GM15510 (cell line): ENCODE data around the gene ENTR1.
A peak's percentile ranks its signal among the peaks of the same experiment; 100 is the strongest.

Source experiments
- POLR2A ChIP-seq: IDR thresholded peaks from 3 replicates; pipeline ENCODE4 v1.6.1; 2011; ENCODE audit warnings: borderline replicate concordance; ENCODE audit not compliant: insufficient read length; ENCODE audit errors: extremely low read depth

The ENTR1 gene

GRCh38 chr9:136379891-136380290, 30.5 kb downstream of the ENTR1 start:
- no peak for TF ChIP-seq POLR2A

- no peak for TF ChIP-seq POLR2A
These were observed 31.0 kb downstream of the ENTR1 start for GRCh38 chr9:136379401-136379800.

DNA sequence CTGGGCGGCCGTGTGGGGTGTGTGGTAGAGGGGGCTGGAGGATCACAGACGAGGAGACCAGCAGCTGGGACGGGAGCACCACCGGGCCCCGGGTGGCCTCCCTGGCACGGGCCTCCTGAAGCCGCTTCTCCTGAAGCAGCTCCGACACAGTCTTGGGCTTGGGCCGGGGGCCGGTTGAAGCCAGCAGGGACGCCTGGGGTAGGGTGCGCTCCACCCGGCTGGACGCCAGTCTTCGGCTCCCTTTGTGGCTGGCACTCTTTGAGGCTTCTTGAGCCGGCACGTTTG, 31.5 kb downstream of the ENTR1 start:
- TF ChIP-seq POLR2A, result no peak

GRCh38 chr9:136378170-136379002, 32.0 kb downstream of the ENTR1 start:
- no peak for TF ChIP-seq POLR2A

DNA sequence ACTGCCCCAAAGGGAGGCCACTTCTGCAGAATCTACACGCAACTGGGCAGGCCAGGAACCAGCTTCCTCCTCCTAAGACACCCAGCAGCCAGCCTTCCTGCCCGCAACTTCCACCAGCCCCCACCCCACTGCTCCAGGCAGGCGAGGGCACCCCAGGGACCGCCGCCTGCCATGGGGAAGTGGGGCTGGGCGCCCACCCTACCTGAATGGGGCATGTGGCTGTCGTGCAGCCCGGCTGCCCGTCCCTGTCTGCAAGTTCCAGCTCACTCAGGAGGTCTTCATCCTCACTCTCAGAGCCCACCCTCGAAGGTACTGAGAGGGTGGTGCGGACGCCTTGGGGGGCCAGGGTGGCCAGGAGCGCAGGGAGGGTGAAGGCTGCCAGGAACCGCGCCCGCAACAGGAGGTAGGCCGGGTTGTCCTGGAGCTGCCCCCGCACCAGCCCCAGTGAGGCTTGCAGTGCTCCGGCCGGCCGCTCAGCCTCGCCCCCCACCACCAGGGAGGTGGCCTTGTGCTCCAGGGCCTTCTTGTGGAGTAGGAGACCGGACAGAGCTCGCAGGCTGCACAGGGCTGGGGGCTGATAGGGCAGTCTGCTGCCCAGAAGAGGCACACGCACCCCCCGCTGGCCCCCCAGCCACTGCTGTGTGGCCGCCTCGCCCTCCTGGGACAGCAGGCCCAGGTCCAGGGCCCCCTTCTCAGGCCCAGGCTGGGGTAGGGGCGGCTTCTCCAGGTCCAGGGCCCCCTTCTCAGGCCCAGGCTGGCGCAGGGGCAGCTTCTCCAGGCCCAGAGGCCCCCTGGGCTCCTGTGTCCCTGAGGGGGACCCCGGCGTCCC, 32.9 kb downstream of the ENTR1 start:
- TF ChIP-seq POLR2A, result peak; percentile 10

DNA sequence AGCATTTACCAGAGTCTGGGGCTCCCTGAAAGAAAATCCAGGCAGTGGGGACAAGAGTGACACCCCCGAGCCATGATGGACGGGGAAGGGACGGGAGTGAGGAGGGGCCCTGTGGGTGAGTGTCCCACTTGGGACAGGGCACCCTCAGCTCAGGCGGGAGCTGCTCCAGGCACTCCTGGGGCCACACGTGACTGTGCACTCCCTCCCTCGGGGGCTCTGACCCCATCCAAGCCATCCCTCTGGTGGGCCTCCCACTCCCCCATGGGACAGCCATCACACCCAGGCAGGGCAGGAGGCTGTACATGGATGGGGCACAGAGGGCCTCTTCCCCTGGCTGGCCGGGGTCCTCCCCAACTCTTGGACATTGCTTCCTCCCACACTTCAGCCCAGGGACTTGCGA, 34.0 kb downstream of the ENTR1 start:
- no peak for TF ChIP-seq POLR2A

DNA sequence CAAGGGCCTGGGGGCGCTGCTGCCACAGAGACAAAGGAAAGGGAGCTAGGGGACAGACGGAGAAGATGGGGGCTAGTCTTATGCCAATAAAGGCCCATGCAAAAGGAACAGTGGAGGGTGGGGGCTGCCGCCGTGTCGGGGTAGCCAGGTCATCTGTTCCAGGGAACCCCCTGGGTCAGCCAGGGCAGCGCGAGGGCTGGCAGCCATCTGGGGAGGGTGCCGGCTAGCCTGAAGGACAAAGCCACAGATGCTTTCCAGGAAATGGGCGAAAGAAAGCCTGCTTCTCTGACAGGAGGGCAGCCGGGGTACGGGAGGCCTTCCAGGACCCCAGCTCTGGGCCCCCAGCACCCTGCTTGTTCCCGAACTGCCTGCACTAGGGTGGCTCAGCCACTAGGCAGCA, 35.3 kb downstream of the ENTR1 start:
- no peak for TF ChIP-seq POLR2A

DNA sequence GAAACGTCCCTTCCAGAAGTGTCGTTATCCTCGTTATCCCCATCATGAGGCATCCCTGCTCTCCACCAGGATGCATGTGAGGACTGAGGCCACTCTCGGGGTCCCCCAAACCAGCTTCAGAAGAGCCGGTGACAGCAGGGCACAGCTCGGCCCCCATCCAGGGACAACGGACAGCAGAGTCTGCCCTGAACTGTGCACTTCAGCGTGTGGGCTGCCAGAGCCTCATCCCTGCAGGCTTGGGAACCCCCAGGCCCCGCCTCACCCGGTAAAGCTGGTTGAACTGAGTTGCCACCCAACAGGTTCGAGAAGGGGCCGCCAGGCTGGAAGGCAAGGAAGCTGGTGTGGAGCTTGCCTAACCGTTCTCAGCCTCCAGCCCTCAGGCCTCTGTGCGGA, 36.2 kb downstream of the ENTR1 start:
- TF ChIP-seq POLR2A, result no peak

DNA sequence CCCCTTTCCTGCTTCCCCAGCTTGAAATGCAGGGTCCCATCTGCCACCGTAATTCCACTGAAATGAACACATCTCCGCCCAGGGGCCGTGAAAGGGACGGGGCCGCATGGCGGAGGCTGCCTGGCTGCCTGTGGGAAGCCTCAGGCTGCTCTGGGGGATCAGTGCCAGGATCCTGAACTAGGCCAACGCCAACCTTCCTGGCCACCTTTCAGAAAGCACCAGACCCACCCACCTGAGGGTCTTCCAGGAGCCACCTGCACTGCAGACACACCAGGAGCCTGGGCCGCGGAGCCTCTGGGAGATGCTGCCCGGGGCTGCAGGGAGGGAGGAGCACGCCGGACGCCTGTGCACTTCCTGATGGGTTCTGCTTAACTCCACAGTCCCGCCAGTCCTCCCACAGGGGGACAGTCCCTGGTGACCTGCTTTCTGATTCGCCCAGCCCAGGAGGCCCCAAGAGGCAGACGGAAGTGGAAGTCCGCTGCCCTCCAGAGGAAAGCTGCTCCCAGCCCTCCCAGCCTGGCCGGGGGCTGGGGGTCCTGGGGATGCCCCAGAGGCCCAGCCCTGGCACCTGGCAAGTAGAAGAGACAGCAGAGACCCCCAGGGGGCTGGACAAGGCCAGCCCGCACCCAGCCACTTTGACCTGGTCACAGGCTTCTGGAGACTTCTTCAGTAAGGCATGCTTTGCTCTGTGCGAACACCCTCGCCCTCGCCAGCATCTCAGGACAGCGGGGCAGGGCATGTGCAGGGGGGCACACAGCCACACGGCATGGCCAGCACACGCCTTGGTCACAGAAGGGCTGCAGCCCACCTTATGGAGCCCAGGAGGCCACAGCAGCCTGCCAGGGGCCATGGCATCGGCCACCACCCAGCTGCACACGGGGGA, 36.9 kb downstream of the ENTR1 start, which contains the start of gene CARD9:
TSS of gene CARD9 (minus strand) at position 370 of the 883 bp plus-strand sequence. CDS start 1,591 bp downstream, outside the sequence.
- TF ChIP-seq POLR2A, result no peak

DNA sequence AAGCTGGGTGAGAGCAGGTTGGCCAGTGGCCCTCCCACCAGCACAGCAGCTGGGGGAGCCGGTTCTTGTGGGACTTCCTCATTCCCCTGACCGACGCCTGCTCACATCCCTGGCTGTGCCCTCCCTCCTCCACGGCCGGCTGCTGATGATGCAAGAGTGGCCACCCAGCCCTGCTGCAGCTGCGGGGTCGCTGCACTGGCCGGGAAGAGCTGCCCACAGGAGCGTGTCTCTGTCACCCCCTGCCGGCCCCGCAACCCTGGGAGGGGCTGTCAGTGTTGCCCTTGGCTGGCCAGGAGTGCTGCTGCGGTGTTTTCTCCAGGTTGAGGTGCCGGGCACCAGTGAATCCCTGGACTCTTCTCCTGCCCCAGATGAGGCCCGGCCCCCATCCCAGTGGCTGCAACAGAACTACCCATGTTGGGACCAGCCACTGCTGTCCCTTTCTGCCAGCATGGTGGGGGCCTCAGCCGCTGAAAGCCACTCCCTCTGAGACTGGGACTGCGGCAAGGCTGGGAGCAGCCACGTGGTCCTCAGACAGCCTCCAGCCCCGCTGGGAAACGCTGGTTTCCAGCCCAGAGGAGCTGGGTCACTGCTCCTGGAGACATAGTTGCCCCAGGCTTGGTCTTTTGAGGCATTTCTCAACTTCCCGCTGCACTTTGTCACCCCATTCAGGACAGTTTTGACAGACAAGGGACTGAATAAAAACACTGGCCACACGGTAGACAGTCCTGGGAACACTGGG, 37.7 kb downstream of the ENTR1 start:
- TF ChIP-seq POLR2A, result no peak

DNA sequence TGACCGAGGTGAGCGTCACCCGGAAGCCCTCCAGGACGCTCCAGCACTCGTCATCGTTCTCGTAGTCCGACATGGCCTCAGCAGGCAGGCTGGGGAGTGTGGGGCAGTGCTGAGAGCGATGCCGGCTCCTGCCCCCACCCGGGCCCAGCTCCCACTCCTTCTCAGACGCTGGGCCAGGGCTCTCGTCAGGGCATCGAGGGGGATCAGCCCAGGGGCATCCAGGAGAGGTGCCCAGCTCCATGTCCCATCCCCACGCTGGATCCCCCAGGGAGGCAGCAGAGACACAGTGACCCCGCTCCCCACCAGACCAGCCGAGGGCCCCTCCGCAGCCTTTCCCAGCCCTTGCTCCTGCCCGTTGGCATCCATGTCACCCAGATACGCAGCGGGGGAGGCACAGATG, 38.4 kb downstream of the ENTR1 start:
- no peak for TF ChIP-seq POLR2A

- TF ChIP-seq POLR2A, result no peak
These were observed 38.9 kb downstream of the ENTR1 start for GRCh38 chr9:136371533-136371880.

GRCh38 chr9:136370687-136371532, 39.5 kb downstream of the ENTR1 start:
- no peak for TF ChIP-seq POLR2A
